ENCODE measurements around the gene AIFM2.
"Not testable (repeated sequence)": the region's sequence is repeated elsewhere in the genome, so short reads cannot be mapped to it uniquely, and the experiment has no call there.

Gene AIFM2

GRCh38 chr10:70123166-70123565 lies 9.5 kb downstream of the AIFM2 start:
- not testable (repeated sequence) for DNase-seq (ENCODE audit: low read depth, low spot score)

- DNase-seq (ENCODE audit: low read depth, low spot score) = no peak
These were observed 9.9 kb downstream of the AIFM2 start for GRCh38 chr10:70122742-70123141.

- DNase-seq (ENCODE audit: low read depth, low spot score) = no peak
These were observed 11.2 kb downstream of the AIFM2 start for GRCh38 chr10:70121281-70121949.

- DNase-seq (ENCODE audit: low read depth, low spot score) = no peak
These were observed 12.2 kb downstream of the AIFM2 start for GRCh38 chr10:70120417-70120816.

GRCh38 chr10:70119623-70120022 lies 13.0 kb downstream of the AIFM2 start:
- DNase-seq (ENCODE audit: low read depth, low spot score) = no peak

- no peak for DNase-seq (ENCODE audit: low read depth, low spot score)
These were observed 13.4 kb downstream of the AIFM2 start for GRCh38 chr10:70119197-70119596.

- no peak for DNase-seq (ENCODE audit: low read depth, low spot score)
These were observed 14.4 kb downstream of the AIFM2 start for GRCh38 chr10:70118196-70118595.

- no peak for DNase-seq (ENCODE audit: low read depth, low spot score)
These were observed 15.0 kb downstream of the AIFM2 start for GRCh38 chr10:70117646-70118045.

- DNase-seq (ENCODE audit: low read depth, low spot score) = no peak
These were observed 16.5 kb downstream of the AIFM2 start for GRCh38 chr10:70115948-70116682.

GRCh38 chr10:70114902-70115301 lies 17.7 kb downstream of the AIFM2 start:
- DNase-seq (ENCODE audit: low read depth, low spot score) = no peak

- DNase-seq (ENCODE audit: low read depth, low spot score) = no peak
These were observed 20.6 kb downstream of the AIFM2 start for GRCh38 chr10:70112071-70112470.

GRCh38 chr10:70111496-70111895 lies 21.1 kb downstream of the AIFM2 start:
- DNase-seq (ENCODE audit: low read depth, low spot score) = no peak

- no peak for DNase-seq (ENCODE audit: low read depth, low spot score)
These were observed 23.4 kb downstream of the AIFM2 start for GRCh38 chr10:70109064-70109729.

GRCh38 chr10:70106958-70107791 lies 25.4 kb downstream of the AIFM2 start:
- DNase-seq (ENCODE audit: low read depth, low spot score) = no peak

GRCh38 chr10:70101668-70102067 lies 31.0 kb downstream of the AIFM2 start:
- DNase-seq (ENCODE audit: low read depth, low spot score) = no peak

GRCh38 chr10:70101068-70101562 lies 31.5 kb downstream of the AIFM2 start:
- DNase-seq (ENCODE audit: low read depth, low spot score) = not testable (repeated sequence)

GRCh38 chr10:70098271-70098670 lies 34.4 kb downstream of the AIFM2 start:
- no peak for DNase-seq (ENCODE audit: low read depth, low spot score)

GRCh38 chr10:70097459-70097858 lies 35.2 kb downstream of the AIFM2 start:
- no peak for DNase-seq (ENCODE audit: low read depth, low spot score)

- no peak for DNase-seq (ENCODE audit: low read depth, low spot score)
These were observed 35.8 kb downstream of the AIFM2 start for GRCh38 chr10:70096705-70097420.

GRCh38 chr10:70096016-70096704 lies 36.5 kb downstream of the AIFM2 start:
- DNase-seq (ENCODE audit: low read depth, low spot score) = no peak

All from brain pericyte (primary cell).